Measurements from ENCODE around the gene IL31. TPM values are rescaled to one million over a fixed set of nuclear protein-coding genes. Genes with fewer than 3 reads are reported as not detected.
A peak's percentile ranks its signal among the peaks of the same experiment; 100 is the strongest.

The IL31 gene
- total RNA-seq, 1 experiment from 2014 or later: not detected

DNA sequence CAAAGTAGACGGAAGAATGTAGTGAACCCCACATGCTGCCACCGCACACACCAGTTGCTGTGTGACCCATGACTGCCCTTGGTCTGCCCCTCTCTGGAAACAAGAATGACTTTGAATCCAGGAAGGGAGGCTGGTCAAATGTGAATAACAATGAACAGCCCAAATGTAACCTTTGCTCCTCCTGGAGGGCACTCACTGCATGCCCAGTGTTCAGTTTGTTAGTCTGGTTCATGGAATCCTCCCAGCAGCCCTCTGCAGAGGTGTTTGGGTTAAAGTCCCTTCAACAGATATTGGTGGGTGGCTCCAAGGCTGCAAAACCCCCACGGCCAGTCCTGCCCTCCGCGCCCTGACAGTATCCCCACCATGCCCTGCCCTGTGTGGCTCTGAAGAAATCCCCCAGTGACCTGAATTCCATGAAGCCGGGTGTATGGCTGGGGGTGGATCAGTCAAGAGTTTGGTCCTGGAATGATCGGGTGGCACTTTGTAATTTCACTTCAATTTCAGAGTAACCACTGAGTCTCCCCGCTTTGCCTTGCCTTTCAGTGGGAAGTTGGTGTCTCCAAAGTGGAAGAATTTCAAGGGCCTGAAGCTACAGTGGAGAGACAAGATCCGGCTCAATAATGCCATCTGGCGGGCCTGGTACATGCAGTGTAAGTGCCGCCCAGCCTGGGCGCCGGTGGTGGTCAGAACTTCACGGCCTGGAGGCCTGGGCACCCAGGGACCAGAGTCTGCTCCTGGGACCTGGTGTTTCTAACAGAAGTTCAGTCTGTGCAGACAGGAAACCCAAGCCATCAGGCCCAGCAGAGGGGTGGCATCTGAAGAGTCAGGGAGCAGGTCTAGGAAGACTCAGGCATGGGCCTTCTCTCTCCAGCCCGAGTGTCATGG, 47.1 kb downstream of the IL31 start:
- H3K27ac ChIP-seq (ENCODE audit: low read length): no peak overlapping the region
- no peaks in the 10 kb centered on the region for H3K9me2 ChIP-seq (replicated peaks; ENCODE audit: insufficient read depth, low read length)
- H3K9me3 ChIP-seq (ENCODE audit: low read length): no peaks in the 10 kb centered on the region
- no peak for DNase-seq
- H3K36me3 ChIP-seq (ENCODE audit: insufficient read depth, low read length): peaks cover 9% of the 10 kb centered on the region; the same call in 1 of the 2 replicates
- no peak overlapping the region for H3K4me2 ChIP-seq (ENCODE audit: low read depth, low read length, poor library complexity, severe bottlenecking)
- H2AFZ ChIP-seq (ENCODE audit: low read length): no peak overlapping the region
- H3K9ac ChIP-seq (ENCODE audit: low read length): no peak overlapping the region
- no peak overlapping the region for H3K4me3 ChIP-seq (ENCODE audit: low read length)
- H3K4me1 ChIP-seq (ENCODE audit: low read length): peaks cover 17% of the 10 kb centered on the region
- no peaks in the 10 kb centered on the region for H3K27me3 ChIP-seq (ENCODE audit: low read length)
- H4K20me1 ChIP-seq (ENCODE audit: insufficient read depth, low read depth, low read length): 0 out of 2 replicates have a peak, but pooled peaks cover 8% of the 10 kb centered on the region
- peaks cover 41% of the 10 kb centered on the region for H3K79me2 ChIP-seq (ENCODE audit: low read length)

DNA sequence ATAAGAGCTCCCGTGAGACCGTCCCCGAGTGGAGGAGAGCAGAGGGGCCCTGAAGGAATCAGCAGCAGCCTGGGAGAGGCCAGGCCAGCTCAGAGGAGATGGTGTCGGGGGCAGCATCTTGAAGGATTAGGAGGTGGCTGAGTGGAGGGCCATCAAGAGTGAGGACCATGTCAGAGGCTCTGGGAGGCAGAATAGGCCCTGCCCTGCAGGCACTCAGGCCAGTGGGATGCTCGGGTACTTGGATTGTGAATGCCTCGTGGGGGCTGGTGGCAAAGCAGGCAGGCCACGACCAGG, 47.7 kb downstream of the IL31 start:
- Histone ChIP-seq H3K4me1 (ENCODE audit: low read length) (peaks cover 23% of the 10 kb centered on the region), H2AFZ (ENCODE audit: low read length) (no peak overlapping the region), H3K36me3 (ENCODE audit: insufficient read depth, low read length) (0 out of 2 replicates have a peak, but pooled peaks cover 7% of the 10 kb centered on the region), H3K27ac (ENCODE audit: low read length) (no peak overlapping the region), H3K4me2 (ENCODE audit: low read depth, low read length, poor library complexity, severe bottlenecking) (no peak overlapping the region), H3K9ac (ENCODE audit: low read length) (no peak overlapping the region), H3K4me3 (ENCODE audit: low read length) (no peak overlapping the region), H3K9me2 (replicated peaks; ENCODE audit: insufficient read depth, low read length) (no peaks in the 10 kb centered on the region), H4K20me1 (ENCODE audit: insufficient read depth, low read depth, low read length) (0 out of 2 replicates have a peak, but pooled peaks cover 8% of the 10 kb centered on the region), H3K79me2 (ENCODE audit: low read length) (peaks cover 46% of the 10 kb centered on the region), H3K9me3 (ENCODE audit: low read length) (no peaks in the 10 kb centered on the region), H3K27me3 (ENCODE audit: low read length) (no peaks in the 10 kb centered on the region)
- DNase-seq: no peak

DNA sequence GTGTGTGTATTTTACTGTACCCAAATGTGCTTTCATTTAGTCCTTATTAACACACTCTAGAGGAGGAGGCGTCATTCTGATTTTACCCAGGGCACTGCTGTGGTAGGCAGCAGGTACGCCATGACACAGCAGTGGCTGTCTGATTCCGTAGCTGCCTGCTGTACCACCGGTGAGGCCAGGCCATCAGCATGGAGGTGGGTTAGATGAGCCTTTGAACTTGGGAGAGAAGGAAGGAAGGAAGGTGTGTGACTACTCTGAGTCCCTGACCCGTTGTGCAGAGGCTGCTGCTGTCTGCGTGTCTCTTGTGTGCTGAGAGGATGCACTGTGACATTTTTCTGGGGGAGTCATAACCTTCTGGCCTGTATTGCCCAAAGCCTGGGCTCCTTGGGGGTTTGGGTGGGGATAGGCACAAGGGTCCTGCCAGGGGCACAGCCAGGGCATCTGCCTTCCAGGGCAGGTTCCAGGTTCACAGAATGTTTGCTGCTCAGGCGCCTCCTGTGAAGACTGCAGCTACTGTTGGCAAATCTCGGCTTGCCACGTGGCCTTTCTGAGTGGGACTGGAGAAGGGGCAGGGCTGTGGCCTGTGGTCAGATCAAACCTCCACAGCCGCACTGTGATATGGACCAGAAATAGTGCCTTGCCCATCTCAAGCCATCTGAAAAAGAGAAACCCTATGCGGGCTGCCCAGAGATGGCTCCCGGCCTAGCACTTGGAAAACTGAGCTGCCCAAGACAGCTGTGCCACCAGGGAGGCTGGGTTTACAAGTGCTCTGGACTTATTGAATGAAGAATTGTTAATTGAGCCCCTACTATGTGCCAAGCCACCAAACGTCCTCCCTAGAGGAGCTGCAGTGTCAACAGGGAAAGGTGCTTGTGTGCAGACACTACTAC, 48.3 kb downstream of the IL31 start:
- Histone ChIP-seq H3K9me2 (replicated peaks; ENCODE audit: insufficient read depth, low read length) (no peaks in the 10 kb centered on the region), H3K27me3 (ENCODE audit: low read length) (no peaks in the 10 kb centered on the region), H3K27ac (ENCODE audit: low read length) (no peak overlapping the region), H4K20me1 (ENCODE audit: insufficient read depth, low read depth, low read length) (0 out of 2 replicates have a peak, but pooled peaks cover 8% of the 10 kb centered on the region), H3K9me3 (ENCODE audit: low read length) (no peaks in the 10 kb centered on the region), H3K36me3 (ENCODE audit: insufficient read depth, low read length) (0 out of 2 replicates have a peak, but pooled peaks cover 7% of the 10 kb centered on the region), H3K4me3 (ENCODE audit: low read length) (no peak overlapping the region), H3K4me2 (ENCODE audit: low read depth, low read length, poor library complexity, severe bottlenecking) (no peak overlapping the region), H2AFZ (ENCODE audit: low read length) (no peak overlapping the region), H3K4me1 (ENCODE audit: low read length) (peaks cover 23% of the 10 kb centered on the region), H3K79me2 (ENCODE audit: low read length) (peaks cover 47% of the 10 kb centered on the region), H3K9ac (ENCODE audit: low read length) (no peak overlapping the region)
- DNase-seq: no peak

DNA sequence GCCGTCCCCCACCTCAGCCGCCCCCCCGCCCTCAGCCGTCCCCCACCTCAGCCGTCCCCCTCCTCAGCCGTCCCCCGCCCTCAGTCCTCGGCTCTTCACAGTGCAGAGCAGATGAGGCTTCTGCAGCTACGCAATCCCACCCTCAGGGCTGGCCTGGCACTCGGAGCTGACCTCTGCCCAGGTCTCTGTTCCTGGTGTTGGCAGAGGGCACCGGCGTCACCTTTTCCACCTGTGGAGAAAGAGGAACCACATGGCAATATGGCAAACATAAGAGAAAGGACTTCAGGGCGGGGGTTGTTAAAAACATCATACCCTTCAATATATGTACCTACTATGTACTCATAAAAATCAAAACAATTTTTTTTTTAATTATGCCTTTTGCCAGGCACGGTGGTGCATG, 49.7 kb downstream of the IL31 start:
- peaks cover 59% of the 10 kb centered on the region for H3K79me2 ChIP-seq (ENCODE audit: low read length)
- 0 out of 2 replicates have a peak, but pooled peaks cover 4% of the 10 kb centered on the region for H3K36me3 ChIP-seq (ENCODE audit: insufficient read depth, low read length)
- no peak overlapping the region for H3K27ac ChIP-seq (ENCODE audit: low read length)
- no peaks in the 10 kb centered on the region for H3K9me2 ChIP-seq (replicated peaks; ENCODE audit: insufficient read depth, low read length)
- no peak overlapping the region for H3K4me2 ChIP-seq (ENCODE audit: low read depth, low read length, poor library complexity, severe bottlenecking)
- H3K9ac ChIP-seq (ENCODE audit: low read length): no peak overlapping the region
- no peak overlapping the region for H3K4me3 ChIP-seq (ENCODE audit: low read length)
- no peaks in the 10 kb centered on the region for H3K9me3 ChIP-seq (ENCODE audit: low read length)
- no peak overlapping the region for H2AFZ ChIP-seq (ENCODE audit: low read length)
- 0 out of 2 replicates have a peak, but pooled peaks cover 8% of the 10 kb centered on the region for H4K20me1 ChIP-seq (ENCODE audit: insufficient read depth, low read depth, low read length)
- H3K4me1 ChIP-seq (ENCODE audit: low read length): peaks cover 23% of the 10 kb centered on the region
- no peaks in the 10 kb centered on the region for H3K27me3 ChIP-seq (ENCODE audit: low read length)
- DNase-seq: no peak

DNA sequence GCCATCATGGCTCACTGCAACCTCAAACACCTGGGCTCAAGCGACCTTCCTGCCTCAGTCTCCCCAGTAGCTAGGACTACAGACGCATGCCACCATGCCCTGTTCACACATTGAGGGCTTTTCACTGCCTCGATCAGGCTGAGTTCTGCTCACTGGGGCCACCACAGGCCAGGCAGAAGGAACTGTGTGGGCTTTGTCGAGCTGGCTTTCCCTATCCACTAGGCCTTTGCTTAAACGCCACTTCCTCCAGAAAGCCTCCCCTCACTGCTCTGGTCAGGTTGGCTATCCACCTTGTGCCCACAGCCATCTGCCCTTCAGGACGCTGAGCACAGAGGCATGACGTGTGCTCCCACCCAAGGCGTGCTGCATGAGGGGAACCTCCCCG, 50.3 kb downstream of the IL31 start:
- no peaks in the 10 kb centered on the region for H3K9me2 ChIP-seq (replicated peaks; ENCODE audit: insufficient read depth, low read length)
- peaks cover 59% of the 10 kb centered on the region for H3K79me2 ChIP-seq (ENCODE audit: low read length)
- no peak overlapping the region for H3K9ac ChIP-seq (ENCODE audit: low read length)
- H3K4me2 ChIP-seq (ENCODE audit: low read depth, low read length, poor library complexity, severe bottlenecking): no peak overlapping the region
- no peaks in the 10 kb centered on the region for H3K36me3 ChIP-seq (ENCODE audit: insufficient read depth, low read length)
- H4K20me1 ChIP-seq (ENCODE audit: insufficient read depth, low read depth, low read length): 0 out of 2 replicates have a peak, but pooled peaks cover 8% of the 10 kb centered on the region
- peaks cover 23% of the 10 kb centered on the region for H3K4me1 ChIP-seq (ENCODE audit: low read length)
- H2AFZ ChIP-seq (ENCODE audit: low read length): no peak overlapping the region
- no peaks in the 10 kb centered on the region for H3K9me3 ChIP-seq (ENCODE audit: low read length)
- peak overlapping the region; percentile 25 for H3K27ac ChIP-seq (ENCODE audit: low read length)
- no peak for DNase-seq
- H3K27me3 ChIP-seq (ENCODE audit: low read length): no peaks in the 10 kb centered on the region
- no peak overlapping the region for H3K4me3 ChIP-seq (ENCODE audit: low read length)

DNA sequence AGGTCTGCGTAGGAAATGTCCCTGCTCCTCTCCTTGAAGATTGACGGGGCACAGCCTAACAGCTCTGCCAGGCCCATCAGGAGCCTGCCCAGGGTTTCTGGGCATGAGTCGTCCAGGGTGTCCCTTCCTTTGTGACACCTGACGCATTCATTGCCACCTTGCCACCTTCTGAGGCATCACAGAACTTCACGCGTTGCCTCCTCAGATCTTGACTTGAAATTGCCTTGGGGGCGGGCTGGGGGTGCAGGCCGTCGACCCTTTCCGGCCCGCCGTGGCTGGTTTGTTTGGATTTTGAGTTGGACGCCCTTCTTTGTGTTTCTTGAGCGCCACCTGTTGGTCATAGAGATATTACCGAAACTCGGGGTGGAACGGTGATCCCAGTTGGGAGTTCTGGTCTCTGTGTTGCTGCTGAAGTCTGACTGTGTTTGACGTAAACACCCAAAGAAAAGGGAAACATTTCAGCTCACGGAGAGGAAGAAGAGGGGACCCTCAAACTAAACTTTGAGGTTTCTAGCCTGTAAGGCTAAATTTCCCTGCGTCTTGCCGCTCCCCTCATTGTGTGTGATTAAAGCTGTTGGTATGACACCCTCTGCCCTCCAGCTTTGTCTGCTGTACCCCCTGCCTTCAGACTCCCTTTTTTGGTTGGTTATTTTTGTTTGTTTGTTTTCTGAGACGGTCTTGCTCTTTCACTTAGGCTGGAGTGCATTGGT, 50.8 kb downstream of the IL31 start:
- Histone ChIP-seq H3K27me3 (ENCODE audit: low read length) (no peaks in the 10 kb centered on the region), H3K9ac (ENCODE audit: low read length) (peak overlapping the region; percentile 15; the same call in 1 of the 2 replicates), H3K4me1 (ENCODE audit: low read length) (peaks cover 23% of the 10 kb centered on the region), H3K4me3 (ENCODE audit: low read length) (no peak overlapping the region), H3K9me3 (ENCODE audit: low read length) (no peaks in the 10 kb centered on the region), H2AFZ (ENCODE audit: low read length) (no peak overlapping the region), H3K9me2 (replicated peaks; ENCODE audit: insufficient read depth, low read length) (no peaks in the 10 kb centered on the region), H3K4me2 (ENCODE audit: low read depth, low read length, poor library complexity, severe bottlenecking) (peak overlapping the region; percentile 50), H3K27ac (ENCODE audit: low read length) (peak overlapping the region; percentile 25), H4K20me1 (ENCODE audit: insufficient read depth, low read depth, low read length) (0 out of 2 replicates have a peak, but pooled peaks cover 4% of the 10 kb centered on the region), H3K79me2 (ENCODE audit: low read length) (peaks cover 62% of the 10 kb centered on the region), H3K36me3 (ENCODE audit: insufficient read depth, low read length) (no peaks in the 10 kb centered on the region)
- peak; percentile 90 for DNase-seq

Measured in Karpas-422 (cell line).